HG03139 (cell line): ENCODE measurements around the gene PRIM1.
"Not testable (repeated sequence)": the region's sequence is repeated elsewhere in the genome, so short reads cannot be mapped to it uniquely, and the experiment has no call there.

ENCODE experiments used
- ATAC-seq: cut with Tn5 transposase; IDR thresholded peaks from one replicate; pipeline ENCODE4 v1.9.1; 2021; ENCODE audit not compliant: unreplicated experiment

Gene PRIM1

DNA sequence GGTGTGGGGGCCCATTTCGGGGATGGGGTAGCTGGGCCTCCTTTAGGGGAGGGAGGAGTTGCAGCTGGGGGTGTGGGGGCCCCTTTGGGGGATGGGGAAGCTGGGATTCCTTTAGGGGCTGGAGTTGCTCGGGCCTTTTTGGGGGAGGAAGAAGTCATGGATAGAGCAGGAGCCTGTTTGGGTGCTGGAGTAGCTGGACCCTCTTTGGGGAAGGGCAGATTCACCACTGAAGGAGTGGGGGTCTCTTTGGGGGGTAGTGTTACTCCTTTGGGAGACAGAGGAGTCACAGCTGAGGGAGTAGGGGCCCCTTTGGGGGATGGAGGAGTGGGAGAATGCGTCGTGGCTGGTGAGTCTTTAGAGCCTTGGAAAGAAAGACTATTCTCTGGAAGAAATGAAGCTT lies 33.5 kb downstream of the PRIM1 start:
- no peak for ATAC-seq

DNA sequence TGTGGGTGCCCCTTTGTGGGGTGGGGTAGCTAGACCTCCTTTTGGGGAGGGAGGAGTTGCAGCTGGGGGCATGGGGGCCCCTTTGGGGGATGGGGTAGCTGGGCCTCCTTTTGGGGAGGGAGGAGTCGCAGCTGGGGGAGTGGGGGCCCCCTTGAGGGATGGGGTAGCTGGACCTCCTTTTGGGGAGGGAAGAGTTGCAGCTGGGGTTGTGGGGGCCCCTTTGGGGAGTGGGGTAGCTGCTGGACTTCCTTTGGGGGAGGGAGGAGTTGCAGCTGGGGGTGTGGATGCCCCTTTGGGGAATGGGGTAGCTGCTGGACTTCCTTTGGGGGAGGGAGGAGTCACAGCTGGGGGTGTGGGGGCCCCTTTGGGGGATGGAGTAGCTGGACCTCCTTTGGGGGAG lies 34.0 kb downstream of the PRIM1 start:
- no peak for ATAC-seq

DNA sequence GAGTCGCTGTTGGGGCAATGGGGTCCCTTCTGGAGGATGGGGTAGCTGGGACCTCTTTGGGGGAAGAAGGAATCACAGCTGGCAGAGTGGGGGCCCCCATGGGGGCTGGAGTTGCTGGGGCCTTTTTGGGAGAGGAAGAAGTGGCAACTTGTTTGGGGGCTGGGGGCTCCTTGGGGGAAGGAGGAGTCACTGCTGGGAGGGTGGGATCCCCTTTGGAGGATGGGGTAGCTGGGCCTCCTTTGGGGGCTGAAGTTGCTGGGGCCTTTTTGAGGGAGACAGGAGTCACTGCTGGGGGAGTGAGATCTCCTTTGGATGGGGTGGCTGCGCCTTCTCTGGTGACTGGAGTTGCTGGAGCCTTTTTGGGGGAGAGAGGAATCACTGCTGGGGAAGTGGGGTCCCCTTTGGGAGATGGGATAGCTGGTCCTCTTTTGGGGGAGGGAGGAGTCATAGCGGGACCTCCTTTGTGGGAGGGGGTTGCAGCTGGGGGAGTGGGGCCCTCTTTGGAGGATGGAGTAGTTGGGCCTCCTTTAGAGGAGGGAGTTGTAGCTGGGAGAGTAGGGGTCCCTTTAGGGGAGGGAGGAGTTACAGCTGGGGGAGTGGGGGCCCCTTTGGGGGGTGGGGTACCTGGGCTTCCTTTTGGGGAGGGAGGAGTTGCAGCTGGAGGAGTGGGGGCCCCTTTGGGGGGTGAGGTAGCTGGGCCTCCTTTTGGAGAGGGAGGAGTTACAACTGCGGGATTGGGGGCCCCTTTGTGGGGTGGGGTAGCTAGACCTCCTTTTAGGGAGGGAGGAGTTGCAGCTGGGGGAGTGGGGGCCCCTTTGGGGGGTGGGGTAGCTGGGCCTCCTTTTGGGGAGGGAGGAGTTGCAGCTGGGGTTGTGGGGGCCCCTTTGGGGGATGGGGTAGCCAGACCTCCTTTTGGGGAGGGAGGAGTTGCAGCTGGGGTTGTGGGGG lies 34.9 kb downstream of the PRIM1 start:
- no peak for ATAC-seq

DNA sequence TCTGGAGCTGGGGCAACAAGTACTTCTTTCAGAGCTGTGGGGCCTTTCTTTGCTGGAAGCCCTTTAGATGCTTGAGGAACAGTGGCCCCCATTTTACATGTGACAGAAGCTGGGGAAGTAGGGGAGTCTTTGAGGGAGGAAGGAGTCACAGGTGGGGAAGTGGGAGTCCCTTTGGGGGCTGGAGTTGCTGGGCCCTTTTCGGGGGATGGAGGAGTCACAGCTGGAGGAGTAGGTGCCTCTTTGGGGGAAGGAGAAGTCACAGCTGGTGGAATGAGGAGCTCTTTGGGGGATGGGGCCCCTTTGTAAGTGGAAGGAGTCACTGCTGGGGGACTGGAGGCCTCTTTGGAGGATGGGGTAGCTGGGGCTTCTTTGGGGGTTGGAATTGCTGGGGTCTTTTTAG lies 35.7 kb downstream of the PRIM1 start:
- no peak for ATAC-seq

DNA sequence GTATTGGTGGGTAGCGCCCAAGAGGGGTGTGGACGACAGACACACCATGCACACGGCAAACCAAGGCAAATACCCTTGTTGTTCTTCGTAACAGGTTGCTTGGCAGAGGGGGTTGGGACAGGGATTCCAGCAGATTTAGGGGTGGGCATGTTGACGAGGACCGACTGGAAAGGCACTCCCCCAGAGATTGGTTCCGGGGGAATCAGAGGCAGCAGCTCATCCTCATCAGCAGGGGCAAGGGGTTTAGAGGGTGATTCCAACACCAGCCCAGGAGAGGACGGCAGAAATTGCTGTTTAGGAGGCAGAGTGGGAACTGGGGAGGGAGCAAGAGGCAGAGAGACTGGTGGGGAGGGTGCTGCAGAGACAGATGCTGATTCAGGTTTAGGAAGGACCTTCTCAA lies 36.3 kb downstream of the PRIM1 start:
- ATAC-seq = no peak

DNA sequence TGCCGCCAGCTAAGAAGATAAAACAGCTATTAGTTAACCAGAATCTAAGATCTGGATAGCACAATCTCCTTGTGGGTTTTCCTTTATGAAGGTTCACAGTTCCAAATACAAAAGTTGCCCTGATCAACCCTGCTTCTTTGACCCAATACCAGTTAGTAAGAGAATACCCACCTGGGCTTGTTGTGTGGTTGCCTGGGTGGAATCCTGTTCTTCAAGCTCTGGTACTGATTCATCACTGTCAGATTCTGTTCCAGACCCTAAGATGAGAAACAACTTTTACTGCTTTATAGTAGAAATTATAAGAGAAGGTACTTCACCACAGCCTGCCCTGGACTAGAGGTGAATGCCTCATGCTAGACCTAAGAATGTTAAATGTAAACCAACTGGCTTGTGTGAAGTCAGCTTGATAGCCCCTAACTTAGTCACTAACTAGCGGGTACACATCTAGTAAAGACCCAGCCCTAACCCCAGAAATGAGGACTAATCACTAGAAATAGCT lies 37.6 kb downstream of the PRIM1 start:
- no peak for ATAC-seq

DNA sequence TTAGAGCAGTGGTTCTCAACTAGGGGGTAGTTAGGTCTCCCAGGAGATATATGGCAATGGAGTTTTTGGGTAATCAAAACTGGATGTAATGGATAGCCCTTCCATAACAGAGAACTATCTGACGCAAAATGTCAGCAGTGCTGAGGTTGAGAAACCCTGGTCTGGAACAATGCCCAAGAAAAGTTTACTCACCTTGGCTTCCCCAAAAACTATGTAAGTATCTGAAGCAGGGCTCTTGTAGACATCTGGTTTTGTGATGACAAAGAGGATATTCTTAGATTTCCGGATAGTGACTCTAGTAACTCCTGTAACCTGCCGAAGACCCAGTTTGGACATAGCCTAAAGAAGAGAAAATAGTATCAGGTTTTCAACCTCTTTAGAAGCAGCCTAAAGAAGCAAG lies 38.8 kb downstream of the PRIM1 start:
- ATAC-seq = no peak

DNA sequence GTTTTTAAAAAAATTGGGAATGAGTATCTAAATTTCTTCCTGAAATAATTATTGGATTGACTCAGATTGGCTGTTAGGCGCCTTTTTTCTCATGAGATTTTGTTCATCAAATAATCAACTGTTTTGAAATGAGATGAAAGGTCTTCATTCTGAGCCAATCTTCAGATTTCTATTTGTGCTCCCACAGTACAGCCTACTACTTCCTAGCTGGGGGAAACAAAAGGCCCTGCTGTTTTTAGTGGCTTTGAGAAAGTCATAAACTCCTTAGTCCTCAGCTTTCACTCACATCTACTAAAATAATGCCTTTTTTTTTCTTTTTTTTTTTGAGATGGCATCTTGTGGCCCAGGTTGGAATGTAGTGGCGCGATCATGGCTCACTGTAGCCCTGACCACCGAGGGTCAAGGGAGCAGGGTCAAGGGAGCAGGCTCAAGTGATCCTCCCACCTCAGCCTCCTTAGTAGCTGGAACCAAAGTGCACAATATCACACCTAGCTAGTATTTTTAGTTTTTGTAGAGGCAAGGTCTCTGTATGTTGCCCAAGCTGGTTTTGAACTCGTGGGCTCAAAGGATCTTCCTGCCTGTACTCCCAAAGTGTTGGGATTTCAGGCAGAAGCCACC lies 42.3 kb downstream of the PRIM1 start:
- no peak for ATAC-seq

DNA sequence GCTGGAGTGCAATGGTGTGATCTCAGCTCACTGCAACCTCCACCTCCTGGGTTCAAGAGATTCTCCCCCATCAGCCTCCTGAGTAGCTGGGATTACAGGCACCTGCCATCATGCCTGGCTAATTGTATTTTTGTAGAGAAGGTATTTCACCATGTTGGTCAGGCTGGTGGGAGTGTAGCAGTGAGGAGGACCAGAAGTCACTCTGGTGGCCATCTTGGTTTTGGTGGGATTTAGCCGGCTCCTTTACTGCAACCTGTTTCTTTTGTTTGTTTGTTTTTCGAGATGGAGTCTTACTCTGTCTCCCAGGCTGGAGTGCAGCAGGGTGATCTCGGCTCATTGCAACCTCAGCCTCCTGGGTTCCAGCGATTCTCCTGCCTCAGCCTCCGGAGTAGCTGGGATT lies 47.6 kb downstream of the PRIM1 start:
- ATAC-seq = not testable (repeated sequence)

DNA sequence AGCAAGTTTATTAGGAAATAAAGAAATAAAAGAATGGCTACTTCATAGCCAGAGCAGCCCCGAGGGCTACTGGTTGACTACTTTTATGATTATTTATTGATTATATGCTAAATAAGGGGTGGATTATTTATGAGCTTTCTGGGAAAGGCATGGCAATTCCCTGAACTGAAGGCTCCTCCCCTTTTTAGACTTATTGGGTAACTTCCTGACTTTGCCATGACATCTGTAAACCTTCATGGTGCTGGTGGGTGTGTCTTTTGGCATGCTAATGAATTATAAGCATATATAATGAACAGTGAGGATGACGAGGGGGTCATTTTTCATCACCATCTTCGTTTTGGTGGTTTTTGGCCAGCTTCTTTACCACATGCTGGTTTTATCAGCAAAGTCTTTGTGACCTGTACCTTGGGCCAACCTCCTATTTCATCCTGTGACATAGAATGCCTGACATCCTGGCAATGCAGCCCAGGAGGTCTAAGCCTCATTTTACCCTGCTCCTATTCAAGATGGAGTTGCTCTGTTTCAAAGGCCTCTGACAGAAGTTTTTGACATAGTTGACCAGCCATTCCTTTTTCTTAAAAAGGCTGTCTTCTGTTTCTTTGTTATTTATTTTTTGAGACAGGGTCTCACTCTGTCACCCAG lies 53.0 kb downstream of the PRIM1 start:
- ATAC-seq = no peak

DNA sequence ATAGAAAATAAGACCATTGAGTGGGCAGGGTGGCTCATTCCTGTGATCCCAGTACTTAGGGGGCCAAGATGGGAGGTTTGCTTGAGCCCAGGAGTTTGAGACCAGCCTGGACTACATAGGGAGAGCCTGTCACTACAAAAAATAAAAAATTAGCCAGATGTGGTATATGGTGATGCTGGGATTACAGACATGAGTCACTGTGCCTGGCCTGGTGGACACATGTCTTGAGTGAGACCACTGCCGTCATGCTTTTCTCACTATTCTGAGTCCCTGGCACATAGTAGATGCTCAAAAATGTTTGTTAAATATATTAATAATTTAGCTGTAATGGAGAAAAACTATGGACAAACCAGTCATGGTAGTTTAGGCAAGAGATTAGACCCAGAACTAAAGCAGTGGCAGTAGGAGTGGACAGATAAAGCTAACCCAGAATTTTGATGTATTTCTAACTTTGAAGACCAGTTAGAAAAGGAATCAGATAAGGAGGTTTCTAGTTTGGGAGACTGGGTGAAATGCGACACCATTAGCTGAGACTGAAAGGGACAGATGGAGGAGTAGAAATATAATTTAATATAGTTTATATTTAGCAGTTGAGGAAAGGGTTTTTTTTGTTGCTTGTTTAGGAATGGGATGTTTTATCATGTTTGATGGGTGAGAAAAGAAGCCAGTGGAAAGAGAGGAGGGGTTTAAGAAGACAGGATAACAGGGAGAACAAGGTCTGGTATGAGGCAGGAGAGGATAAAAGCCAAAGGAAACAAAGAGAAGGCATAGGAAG lies 56.6 kb downstream of the PRIM1 start:
- ATAC-seq = no peak

DNA sequence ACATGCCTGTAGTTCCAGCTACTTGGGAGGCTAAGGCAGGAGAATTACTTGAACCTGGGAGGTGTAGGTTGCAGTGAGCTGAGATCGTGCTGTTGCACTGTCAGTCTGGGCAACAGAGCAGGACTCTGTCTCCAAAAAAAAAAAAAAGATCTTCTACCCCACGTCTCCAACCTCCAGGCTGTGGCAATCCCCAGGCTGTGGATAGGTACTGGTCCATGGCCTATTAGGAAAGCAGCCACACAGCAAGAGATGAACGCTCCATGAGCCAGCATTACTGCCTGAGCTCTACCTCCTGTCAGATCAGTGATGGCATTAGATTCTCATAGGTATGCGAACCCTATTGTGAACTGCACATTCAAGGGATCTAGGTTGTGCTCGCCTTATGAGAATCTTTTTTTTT lies 58.0 kb downstream of the PRIM1 start:
- ATAC-seq = no peak

DNA sequence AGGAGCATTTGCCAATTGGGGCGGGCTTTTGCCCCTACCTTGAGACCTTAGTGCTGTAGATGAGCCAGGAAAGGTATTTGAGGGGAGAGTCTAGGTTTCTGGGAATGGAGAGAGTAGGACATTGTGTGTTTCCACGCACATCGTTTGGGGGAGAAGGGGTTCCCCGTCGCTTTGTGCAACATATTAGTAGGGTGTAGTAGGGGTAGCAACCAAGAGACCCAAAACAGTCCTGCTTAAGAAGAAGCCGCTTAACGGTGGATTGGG lies 63.3 kb downstream of the PRIM1 start:
- no peak for ATAC-seq

DNA sequence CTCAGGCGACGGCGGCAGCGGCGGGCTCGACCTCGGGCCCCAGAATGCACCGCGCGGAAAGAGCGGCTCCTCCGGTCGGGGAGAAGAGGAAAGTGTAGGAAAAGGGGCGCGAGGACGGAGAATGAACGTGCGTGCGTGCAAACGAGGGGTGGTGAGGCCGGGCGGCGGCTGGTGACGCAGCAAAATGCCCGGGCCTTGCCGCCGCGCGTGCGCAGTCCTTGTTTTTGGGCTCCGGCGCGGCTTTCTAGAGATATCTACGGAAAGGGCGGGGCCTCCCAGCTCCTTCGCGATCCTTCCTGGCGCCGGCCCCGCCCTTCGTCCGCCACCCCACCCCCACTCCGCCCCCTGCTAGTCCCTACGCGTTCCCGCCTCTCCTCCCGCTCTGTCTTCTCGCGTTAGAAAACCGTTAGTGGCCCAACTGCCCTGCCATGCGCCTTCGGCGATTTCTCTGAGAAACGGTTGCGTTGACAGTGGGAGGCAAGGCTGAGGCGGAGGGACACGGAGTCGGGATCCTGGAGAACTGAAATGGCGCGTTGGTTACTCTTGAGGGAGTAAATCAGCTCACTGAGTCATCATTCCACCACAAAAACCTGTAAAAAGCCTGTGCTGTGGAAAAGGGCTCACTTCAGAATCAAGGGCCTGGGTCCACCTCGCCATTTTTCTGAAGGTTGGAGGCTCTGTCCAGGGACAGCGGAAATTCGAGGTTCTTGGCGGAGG lies 63.8 kb downstream of the PRIM1 start, which contains the start of gene PTGES3:
TSS of gene PTGES3 (minus strand) at position 156 of the 717 bp plus-strand sequence. CDS start 285 bp downstream, outside the sequence.
- peak; percentile 65 for ATAC-seq

DNA sequence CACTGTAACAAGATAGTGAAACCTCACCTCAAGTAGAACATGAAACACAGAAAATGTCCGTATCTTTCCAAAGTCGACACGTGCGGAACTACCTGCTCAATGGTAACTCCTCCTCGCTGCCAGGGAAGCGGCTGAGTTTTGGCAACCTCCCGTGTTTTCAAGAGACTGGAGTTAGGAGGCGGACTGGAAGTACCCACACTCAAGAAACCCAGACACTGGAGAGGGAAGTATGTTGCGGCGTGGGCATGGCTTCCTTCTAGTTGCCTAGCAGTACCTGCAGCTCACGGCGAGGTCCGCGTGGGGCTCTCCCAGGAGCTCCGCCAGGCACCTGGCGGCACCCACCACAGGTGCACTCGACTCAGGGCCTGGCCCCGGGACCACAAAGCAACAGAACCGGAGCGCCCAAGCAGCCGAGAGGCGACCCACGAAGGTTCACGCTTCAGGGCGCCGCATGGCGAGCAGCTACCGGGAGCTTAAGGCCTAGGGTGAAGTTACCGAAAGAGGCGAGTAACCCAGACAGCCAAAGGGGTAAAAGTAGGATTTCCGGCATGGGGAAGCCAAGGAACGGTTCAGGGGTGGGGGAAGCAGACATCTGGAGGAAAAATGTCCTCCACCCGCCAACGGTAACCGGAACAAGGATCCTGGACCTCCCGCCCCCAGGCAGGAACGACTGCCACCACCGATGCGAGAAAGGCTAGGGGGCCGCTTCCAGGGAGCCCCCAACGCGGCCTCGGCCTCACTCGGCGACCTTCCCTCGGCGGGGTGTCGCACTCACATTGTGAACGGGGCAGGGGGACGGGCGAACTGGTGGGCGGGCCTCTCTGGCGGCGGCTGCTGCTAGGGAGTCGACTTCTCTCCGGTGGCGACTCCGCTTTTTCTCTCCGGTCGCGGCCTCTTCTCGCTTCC lies 64.6 kb downstream of the PRIM1 start:
- peak; percentile 27 for ATAC-seq

DNA sequence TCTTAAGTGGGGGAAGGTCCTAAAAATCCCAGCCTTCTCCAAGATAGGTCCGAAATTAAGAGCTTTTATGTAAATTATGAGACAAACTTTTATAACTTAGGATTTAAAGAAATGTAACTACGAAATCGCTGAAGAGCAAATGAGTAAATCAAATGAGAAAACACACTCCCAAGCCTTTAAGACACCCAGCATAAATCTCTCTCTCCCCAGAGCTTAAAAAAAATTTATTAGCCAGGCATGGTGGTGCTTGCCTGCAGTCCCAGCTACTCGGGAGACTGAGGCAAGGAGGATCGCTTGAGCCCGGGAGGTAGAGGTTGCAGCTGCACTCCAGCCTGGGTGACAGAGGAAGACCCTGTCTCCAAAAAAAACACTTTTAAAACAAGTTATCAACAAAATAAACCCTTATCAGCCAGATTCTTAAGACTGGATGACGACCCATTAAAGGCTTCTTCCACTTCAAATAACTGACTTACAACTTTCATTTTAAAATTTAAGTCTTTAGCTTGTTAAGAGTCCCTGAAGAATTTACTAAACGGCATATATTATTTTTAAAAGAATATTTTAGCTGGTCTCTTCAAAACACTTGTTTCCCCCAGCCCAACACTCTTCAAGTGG lies 67.3 kb downstream of the PRIM1 start:
- ATAC-seq = no peak

DNA sequence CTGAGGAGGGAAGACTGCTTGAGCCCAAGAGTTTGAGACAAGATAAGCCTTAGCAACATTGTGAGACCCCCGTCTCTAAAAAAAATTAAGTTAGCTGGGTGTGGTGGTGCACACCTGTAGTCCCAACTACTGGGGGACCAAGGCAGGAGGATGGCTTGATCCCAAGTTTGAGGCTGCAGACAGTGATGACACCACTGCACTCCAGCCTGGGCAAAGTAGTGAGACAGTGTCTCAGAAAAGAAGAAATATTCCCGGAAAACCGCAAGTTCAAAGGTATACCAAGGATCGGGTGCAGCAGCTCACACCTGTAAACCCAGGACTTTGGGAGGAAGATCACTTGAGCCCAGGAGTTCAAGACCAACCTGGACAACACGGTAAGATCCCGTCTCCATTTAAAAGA lies 69.8 kb downstream of the PRIM1 start:
- no peak for ATAC-seq
